Measurements from ENCODE around the gene RAB9B. TPM values are rescaled to one million over a fixed set of nuclear protein-coding genes. Genes with fewer than 3 reads are reported as not detected.

The RAB9B gene
- total RNA-seq, 4 donors from 2014 or later = 0.16 to 2.1 (median 0.53) TPM

Other genes with a start within 250 kb of the RAB9B start
- gene TCEAL4, start 246.7 kb downstream of the RAB9B start, total RNA-seq = 10 to 100 TPM; 56.3 to 71.1 (median 67.4) TPM
- 10 to 100 TPM in 3 of 4 donors, 1 to 10 TPM in 1; 9.2 to 18.3 (median 13.8) TPM for gene TCEAL3, start 224.3 kb downstream of the RAB9B start, total RNA-seq
- 10 to 100 TPM; 49.3 to 63.1 (median 54.3) TPM for gene TCEAL1, start 203.3 kb downstream of the RAB9B start, total RNA-seq
- 100 to 1,000 TPM; 167 to 288 (median 246) TPM for gene MORF4L2, start 145.6 kb downstream of the RAB9B start, total RNA-seq
- not detected for gene TMEM31, start 121.3 kb downstream of the RAB9B start, total RNA-seq
- 10 to 100 TPM; 11.2 to 27.5 (median 17.1) TPM for gene PLP1, start 55.4 kb downstream of the RAB9B start, total RNA-seq
- 1 to 10 TPM in 3 of 4 donors, under 1 TPM in 1; 0.83 to 3.4 (median 2.4) TPM for gene TMSB15B, start 130.4 kb upstream of the RAB9B start, total RNA-seq
- gene H2BW1, start 181.5 kb upstream of the RAB9B start, total RNA-seq = not detected
- not detected for gene H2BW2, start 207.7 kb upstream of the RAB9B start, total RNA-seq
- 1 to 10 TPM in 3 of 4 donors, under 1 TPM in 1; 0.25 to 4.7 (median 1.2) TPM for gene TMSB15C, start 244.0 kb upstream of the RAB9B start, total RNA-seq